GM19035 (cell line): ENCODE results near the gene KIAA1958.
"Not testable (repeated sequence)": the region's sequence is repeated elsewhere in the genome, so short reads cannot be mapped to it uniquely, and the experiment has no call there.

ENCODE experiments used
- ATAC-seq: cut with Tn5 transposase; IDR thresholded peaks from one replicate; pipeline ENCODE4 v1.9.1; 2021; ENCODE audit not compliant: unreplicated experiment

KIAA1958 gene

GRCh38 chr9:112586599-112587155 lies 100.0 kb downstream of the KIAA1958 start:
- no peak for ATAC-seq

DNA sequence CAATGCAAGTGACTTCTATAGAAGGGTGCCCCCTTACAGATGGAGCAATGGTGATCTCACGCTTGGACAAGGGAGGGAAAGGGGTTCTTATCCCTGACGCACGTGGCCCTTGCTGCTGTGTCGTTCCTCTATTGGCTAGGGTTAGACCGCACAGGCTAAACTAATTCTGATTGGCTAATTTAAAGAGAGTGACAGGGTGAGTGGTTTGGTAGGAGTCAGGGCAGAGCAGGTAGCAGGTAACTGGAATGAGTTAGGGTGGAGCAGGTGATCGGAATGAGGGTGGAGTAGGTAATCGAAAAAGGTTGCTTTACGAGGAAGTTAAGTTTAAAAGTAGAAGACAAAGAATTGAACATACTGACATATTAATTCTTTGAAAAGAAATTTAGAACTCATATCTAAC lies 105.2 kb downstream of the KIAA1958 start:
- ATAC-seq: not testable (repeated sequence)

GRCh38 chr9:112599732-112600131 lies 113.1 kb downstream of the KIAA1958 start:
- ATAC-seq: no peak

GRCh38 chr9:112601636-112602035 lies 115.0 kb downstream of the KIAA1958 start:
- no peak for ATAC-seq

- no peak for ATAC-seq
These were observed 118.2 kb downstream of the KIAA1958 start for GRCh38 chr9:112604790-112605189.

- peak; percentile 90 for ATAC-seq
These were observed 118.9 kb downstream of the KIAA1958 start for GRCh38 chr9:112605518-112605917.

- no peak for ATAC-seq
These were observed 119.5 kb downstream of the KIAA1958 start for GRCh38 chr9:112605963-112606699.

DNA sequence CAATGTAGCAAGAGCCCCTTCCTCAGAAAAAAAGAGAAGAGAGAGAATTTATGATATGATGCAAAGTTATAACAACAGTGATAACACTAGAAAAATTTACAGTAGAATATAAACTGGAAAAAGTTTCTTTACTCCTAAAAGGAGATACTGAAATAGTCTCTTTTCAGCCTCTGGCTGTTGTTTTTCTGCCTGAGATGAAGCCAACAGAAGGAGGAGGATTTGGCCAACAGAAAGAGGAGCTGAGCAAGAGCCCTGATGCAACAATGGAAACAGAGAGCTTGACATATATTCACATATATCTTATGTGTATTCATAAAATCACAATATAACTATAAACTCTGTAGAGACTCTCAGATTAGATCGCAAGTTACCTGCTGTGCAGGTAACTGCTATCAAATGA lies 122.2 kb downstream of the KIAA1958 start:
- no peak for ATAC-seq

GRCh38 chr9:112615584-112616266 lies 129.1 kb downstream of the KIAA1958 start:
- no peak for ATAC-seq

GRCh38 chr9:112617371-112617770 lies 130.7 kb downstream of the KIAA1958 start:
- ATAC-seq: no peak

DNA sequence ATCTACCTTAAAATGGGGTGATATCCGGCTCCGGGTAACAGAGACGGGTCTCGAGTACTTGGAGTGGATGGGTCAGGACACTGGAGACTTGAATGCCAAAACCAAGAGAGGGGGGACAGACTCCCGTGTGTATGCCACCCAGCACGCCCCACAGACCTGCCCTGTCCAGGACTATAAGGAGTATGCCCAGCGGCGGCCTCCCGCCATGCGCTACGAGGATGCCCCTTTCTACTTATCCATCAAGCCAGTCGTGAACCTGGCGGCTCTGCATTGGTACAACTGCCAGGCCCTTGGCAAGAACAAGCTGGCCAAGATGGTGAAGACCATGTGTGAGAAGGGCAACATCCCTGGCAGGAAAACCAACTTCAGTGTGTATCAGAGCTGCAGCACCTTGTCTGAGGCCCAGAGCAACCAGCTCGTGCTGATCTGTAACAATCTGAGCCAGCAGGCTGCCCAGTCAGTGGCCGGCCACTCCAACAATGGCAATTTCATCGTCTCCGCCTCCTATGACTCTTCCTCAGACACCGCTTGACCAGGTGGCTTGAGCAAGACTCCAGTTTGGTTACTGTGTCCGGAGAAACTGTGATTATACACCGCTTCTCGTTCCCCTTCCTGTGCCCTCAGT lies 131.9 kb downstream of the KIAA1958 start:
- ATAC-seq: no peak

DNA sequence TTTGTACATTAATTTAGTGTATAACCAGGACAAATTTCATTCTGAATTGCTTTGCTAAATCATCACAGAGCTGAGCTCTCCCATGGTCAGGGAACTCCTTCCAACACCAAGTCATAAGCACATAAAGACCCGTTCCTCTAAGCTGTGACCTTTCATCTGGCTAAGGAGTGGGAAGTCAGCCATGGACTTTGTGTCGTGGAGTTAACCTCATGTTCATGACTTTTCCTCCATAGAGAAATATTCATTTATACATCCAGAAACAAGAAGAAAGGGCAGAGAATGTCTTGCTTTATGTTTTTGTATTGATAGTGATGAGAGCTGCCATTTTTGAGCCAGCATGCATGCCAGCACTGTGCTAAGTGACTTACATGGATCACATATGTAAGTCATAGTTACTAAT lies 133.8 kb downstream of the KIAA1958 start:
- no peak for ATAC-seq

- no peak for ATAC-seq
These were observed 134.5 kb downstream of the KIAA1958 start for GRCh38 chr9:112621018-112621655.

DNA sequence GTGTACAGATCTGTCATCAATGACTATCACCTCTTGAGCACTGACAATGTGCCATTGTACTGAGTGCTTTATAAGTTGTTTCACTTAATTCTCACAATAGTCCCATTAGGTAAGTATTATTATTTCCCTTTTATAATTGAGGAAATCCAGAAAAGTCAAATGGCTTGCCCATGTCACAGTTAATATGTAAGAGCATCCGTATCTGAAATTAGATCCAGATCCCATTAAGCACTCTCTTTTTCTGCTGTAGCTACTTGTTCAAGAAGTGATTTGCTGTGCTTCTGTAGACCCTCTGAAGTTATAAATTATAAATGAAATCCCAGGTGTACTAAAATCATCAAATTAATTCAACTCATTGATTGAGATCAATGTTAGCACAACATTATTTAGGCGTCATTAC lies 136.6 kb downstream of the KIAA1958 start:
- no peak for ATAC-seq

DNA sequence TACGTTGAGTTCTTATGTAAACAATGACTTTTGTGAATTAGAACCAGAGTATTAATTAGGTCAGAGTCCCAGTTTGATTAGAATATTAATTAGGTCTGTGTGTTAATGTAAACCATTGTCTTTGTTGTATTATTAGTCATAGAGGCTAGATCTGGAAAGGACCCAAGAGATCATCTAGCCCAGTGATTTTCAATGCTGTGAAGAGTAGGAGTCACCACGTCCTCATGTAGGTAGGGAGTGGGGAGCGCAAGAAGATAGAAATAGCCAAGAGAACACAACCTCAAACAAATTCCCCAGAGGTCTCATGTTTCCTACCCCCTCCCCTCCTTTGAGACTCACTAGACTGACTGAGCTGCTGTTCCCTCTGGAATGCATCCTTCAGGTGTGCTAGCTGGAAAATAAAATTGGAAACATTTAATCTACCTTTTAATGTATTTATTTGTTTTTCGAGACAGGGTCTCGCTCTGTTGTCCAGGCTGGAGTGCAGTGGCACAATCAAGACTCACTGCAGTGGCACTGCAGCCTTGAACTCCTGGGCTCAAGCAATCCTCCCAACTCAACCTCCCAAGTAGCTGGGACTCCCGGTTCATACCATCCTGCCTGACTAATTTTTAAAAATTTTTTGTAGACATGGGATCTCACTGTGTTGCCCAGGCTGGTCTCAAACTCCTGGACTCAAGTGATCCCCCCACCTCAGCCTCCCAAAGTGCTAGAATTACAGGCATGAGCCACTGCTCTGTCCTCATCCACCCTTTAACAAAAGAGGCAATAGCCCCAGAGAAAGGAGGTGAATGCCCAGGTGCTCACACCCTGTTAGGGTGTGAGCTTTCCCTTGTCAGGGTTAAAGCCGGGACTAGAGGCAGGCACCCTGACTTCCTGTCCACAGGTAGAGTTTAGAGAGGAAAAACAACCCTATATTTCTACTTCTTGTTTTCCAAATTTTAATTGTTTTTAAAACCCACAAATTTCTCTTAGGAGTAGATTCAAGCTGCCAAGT lies 138.4 kb downstream of the KIAA1958 start:
- no peak for ATAC-seq

DNA sequence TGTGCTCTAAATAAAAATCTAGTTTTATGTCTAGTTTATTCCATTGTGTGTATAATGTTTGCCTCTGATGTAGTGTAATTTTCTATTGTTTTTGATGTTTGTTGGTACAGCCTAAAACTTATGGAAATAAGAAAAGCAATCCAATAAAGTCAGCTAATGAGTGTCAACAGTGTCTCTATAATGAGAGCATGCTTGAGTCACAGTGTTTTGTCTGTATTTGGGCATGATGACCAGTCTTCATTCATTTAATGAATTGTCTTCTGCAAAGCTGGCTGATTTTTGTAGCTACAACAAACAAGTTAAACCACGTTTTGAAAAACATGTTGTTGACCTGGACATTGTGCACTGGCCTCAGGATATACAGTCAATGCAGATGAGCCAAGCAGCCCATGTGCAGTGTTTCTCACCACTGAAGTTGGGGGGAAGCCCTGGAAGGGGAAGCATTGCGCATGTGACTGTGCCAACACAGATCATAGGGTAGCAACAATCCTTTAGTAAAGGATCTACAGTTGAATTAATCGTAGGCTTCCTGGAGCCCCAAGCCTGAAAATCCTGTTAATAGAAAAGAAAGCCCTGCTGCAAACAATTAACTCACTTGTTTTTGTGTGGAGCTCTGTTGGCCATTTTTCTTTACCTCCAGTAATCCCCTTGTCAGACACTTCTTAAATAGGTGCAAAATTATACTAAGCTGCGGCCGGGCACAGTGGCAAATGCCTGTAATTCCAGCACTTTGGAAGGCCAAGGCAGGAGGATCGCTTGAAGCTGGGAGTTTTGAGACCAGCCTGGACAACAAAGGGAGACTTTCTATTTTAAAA lies 143.3 kb downstream of the KIAA1958 start:
- ATAC-seq: no peak

DNA sequence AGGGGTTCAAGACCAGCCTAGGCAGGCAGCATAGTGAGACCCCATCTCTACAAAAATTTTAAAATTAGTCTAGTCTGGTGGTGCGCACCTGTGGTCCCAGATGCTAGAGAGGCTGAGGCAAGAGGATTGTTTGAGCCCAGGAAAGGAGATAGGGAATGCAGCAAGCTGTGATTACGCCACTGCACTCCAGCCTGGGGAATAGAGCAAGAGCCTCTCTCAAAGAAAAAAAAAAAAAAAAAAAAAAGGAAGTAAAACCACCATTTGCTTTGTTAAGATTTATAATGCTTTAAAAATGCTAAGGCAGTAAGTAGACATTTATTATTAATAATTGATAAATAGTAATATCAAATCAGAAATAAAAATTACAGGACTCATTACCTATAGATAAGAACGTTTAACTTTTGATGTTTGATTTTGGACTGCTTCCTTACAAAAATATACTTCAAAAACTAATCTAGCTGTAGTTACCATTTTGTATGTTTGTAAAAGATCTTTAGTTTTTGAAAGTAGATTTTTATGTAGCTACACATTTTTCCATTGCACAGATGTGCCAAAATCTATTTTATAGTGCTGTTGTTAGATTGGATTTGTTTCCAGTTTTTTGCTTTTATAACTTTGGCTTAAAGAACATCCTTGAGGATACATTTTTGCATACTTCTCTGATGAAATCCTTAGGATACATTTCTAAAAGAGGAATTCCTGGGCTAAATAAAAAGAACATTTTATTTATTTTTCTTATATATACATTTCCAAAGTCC lies 144.9 kb downstream of the KIAA1958 start:
- no peak for ATAC-seq

DNA sequence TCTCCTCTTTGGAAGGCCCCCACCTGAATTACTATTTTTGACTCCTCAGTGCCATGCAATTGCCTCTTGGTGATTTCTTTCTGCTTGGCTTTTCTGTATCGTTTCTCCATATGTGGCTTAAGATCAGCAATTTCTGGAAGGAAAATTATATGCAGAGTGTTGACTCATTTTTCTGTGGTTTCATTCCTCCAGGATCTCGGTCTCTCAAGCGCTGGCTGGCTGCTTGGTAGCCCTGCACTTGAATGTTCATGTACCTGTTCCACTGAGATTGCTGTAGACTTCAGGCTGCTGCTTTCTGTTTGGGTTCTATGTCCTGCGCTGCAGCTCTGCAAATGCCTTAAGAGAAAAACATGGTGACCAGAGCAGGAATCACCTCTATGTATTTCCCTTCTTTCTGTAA lies 153.7 kb downstream of the KIAA1958 start:
- no peak for ATAC-seq

DNA sequence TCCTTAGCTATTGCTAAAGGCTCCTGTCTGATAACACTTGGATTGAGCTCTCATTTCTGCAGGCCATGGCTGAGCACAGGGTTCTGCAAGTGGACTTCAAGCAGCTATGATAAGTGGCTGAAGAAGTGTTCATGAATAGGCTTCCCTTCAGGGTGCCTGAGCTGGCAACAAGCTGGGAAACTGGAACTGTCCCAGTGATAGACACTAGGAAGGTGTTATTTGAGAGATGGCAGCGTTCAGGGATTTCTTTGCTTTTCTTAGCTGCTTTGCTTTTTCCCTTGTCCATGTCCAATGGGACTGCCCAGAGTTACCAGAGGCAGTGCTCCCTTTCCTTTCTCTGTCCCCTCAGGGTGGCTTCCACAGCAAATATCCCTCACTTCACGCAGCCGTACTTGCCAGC lies 155.5 kb downstream of the KIAA1958 start:
- no peak for ATAC-seq
